Stimulated activated CD4-positive, alpha-beta T cell treated with anti-CD3 and anti-CD28 coated beads, Interleukin-1b, Interleukin-23, amount 100 ng/mL, for 4 hours (primary cell): ENCODE data around the gene PSME3IP1.

Experiments
- DNase-seq, 2 donors: peaks; one replicate each; pipeline ENCODE4 v3.0.0-alpha.2; 2020; ENCODE audit warnings: low read depth in 2 of 2

The PSME3IP1 gene

GRCh38 chr16:57167953-57168352 lies 17.9 kb downstream of the PSME3IP1 start:
- no peak for DNase-seq

- no peak for DNase-seq
Measured at GRCh38 chr16:57167538-57167937, 18.3 kb downstream of the PSME3IP1 start.

- DNase-seq = no peak
Measured at GRCh38 chr16:57166951-57167350, 18.9 kb downstream of the PSME3IP1 start.

DNA sequence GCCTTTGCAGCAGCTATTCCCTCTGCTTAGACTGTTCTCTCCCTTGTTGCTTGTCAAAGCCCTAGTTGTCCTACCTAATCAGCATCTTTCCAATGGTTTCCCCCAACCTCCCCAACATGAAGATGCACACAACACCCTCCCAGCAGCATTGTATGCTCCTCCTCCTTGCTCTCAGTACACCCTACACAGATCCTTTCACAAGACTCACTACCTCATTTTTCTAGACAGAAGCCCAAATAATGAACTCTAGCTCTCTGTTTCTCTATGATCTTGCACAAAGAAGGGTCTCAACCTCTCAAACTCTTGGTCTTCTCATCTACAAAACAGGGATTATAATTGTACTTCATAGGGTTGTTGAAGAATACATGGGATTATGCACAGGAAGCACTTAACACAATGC lies 19.4 kb downstream of the PSME3IP1 start:
- DNase-seq = no peak

DNA sequence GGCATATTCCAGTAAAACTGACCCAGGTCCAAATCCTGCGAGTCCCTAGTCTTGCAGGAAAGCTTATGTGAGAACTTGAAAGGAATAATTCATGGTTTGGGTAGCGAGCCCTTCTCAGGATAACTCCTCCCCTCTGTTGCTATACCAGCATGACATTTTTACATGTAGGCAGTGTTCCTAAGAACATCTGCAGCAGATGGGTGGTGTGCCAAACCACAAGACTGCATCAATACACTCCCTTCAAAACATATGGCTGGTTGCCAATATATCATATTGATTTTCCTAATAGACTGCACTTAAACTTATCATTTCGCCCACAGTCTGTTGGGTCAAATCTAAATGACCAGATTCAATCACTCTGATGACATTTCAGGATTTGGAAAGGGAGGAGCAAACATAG lies 19.9 kb downstream of the PSME3IP1 start:
- DNase-seq = no peak

DNA sequence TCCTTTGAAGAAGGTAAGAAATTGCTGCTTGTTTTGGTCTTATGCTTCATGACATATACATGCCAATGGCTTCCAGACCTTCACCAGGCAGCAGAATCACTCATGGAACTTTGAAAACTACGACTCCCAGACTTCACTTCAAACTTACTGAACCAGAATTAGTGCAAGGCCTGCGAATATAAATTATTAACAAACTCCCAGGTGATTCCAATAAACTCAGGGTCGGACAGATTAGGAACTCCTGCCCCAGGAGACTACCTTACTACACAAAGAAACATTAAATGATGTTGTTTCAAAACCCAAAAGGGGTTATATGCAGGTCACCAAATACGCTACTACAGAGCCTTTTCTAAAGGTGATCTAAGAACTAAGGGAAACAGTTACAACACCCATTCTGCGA lies 20.4 kb downstream of the PSME3IP1 start:
- DNase-seq = no peak

GRCh38 chr16:57163842-57164241 lies 22.0 kb downstream of the PSME3IP1 start:
- DNase-seq = no peak

GRCh38 chr16:57159447-57159846 lies 26.4 kb downstream of the PSME3IP1 start:
- no peak for DNase-seq

DNA sequence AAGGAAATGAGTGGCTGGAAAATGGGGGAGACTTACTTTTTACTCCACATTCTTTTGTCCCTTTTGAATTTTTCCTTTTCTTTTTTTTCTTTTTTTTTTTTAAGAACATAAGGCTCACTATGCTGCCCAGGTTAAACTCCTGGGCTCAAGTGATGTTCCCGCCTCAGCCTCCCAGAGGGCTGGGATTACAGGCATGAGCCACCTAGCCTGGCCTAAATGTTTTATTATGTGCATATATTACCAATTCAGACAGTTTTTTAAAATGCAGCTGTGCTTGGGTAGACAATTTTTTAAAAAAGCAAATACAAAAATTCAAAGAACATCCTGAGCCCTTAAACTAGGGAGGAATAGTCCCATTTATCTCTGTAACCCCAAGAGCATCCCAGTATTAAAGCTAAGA lies 28.3 kb downstream of the PSME3IP1 start:
- DNase-seq = no peak

DNA sequence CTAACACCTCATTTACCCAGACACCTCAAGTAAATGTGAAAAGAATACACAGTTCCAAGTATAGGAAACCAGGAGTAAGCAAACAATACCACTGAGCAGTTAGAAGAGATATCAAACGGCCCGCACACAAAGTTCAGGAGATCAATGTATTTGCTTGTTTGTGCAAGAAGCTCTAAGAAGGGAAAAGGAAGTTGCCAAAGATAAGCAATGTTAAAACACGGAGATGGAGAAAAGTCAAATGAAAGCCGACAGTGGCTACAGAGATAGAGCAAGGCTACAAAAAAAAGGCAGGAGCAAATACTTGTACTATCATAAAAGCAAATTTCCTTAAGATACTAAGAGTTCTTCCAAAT lies 29.5 kb downstream of the PSME3IP1 start:
- DNase-seq = no peak

DNA sequence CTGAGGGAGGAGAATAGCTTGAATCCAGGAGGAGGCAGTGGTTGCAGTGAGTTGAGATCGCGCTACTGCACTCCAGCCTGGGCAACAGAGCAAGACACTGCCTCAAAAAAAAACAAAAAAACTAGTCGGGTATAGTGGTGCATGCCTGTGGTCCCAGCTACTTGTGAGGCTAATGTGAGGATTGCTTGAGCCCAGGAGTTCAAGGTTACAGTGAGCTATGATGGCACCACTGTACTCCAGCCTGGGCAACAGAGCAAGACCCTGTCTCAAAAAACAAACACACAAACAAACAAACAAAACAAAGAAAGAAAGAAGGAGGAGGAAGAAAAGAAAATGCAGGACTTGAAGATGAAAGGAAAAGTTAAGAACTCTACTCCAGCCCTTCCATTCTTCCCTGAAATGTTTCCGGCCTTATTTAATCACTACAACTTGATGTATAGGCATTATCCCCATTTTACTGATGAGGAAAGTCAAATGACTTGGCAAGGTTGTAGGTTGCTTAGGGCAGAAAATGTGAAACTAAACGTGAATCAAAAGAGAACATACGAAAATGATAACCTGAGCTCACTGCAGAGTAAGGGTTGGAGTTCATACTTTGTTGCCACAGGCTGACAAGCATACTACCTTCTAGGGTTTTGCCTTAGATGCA lies 30.0 kb downstream of the PSME3IP1 start:
- DNase-seq = no peak

GRCh38 chr16:57153841-57154240 lies 32.0 kb downstream of the PSME3IP1 start:
- DNase-seq = no peak

DNA sequence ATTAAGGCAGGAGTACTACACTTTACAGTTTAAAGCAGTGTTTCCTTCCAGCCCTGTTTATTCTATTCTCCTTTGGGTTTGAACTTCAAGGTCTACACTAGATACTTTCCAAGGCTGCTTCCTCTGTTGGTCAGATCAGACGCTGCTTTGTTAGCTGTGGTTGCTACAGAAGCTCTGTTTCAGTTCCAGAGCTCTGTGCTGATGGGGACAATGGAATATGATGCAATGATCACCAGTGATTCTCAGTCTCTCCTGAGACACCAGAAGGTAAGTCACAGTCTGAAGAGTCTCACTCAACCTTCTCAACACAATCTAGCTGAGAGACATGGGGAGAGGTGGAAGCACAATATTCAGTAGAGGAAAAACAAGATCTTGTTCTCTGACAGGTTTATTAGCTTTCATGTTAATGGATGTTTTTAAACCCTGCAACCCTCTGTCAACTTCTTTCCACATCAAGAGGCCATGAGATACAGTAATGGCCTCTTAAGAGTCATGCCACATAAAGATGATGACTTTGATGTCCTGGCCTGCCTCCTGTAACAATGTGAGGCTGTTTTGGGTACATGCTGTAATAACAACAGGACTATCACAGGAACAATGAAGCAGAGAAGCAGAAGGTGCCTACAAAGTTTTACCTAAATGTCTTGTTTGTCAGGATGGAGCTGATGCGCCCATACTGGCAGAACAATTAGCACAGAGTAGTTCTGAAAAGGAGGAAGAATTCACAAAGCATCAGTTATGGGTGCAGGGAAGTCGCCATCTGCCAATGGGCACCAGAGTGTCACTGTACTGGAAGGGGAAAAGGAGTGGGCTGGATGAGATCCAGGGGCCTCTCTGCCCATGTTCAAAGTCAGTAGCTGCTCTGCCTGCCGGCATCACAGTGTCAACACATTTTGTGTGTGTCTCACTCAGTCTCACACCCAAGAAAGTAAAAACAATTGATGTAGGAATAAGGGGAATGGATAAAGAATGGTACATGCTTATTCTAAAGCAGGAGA lies 33.4 kb downstream of the PSME3IP1 start:
- DNase-seq = no peak

DNA sequence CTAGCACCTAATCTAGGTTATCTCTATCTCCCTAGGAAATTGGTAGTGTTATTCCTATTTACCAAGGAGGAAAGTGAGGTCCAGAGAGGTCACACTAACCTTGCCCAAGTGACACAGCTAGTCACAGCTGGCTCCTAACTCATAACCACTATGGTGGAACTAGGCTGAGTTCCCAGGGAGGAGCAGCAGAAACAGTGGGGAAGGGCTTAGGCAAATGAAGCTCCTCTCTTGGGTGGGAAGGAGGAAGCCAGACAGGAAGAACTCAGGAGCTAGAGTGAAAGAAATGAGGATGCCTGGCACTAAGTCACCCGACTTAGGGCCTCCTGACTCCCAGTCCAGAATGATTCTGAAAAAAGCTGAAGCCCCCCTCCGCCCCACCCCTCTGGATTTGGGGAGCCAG lies 34.5 kb downstream of the PSME3IP1 start:
- no peak for DNase-seq

DNA sequence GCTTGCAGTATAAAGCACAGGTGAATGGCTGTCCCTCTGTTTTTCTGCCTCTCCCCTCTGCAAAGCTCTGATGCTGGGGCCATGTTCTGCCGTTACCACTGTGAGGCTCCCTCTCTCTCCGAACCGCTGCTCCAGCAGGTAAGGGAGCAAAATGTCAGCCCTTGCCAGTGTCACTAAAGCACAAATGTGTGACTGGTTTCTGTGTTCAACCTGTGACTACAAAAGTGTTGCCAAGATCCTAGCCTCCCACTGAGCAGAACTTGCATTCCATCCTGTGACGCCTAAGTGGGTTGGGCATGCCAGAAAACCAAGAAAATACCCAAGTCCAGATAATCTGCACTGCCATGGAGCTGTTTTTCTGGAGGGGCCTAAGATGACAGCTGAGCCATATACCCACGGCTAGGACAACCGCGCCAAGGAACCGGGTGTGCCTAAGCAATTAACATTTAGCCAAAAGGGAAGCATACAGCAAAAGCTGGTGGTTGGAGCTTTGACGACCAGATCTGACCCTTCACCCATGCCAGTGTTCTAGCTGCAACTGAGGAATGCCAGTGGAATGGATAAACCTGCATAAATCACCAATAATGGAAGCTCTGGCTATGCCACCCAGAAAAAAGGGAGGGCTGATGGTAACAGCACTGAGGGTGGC lies 35.0 kb downstream of the PSME3IP1 start:
- DNase-seq = no peak

GRCh38 chr16:57149391-57149790 lies 36.4 kb downstream of the PSME3IP1 start:
- no peak for DNase-seq

DNA sequence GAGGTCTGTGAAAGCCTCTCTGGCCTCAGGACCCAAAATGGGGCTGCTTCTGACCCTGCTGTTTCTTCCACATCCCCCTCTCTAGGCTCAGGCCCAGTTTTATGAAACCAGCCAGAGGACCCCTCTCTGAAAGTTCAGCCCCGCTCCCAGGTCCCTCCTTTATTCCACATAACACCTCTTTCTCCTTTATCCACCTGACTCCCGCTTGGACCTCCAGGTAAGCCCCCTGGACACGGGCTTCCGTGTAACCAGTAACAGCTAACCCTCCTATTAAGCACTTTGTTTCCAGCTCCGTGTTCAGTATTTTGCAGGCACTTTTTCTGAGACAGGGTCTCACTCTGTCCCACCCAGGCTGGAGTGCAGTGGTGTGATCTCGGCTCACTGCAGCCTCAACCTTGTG lies 37.4 kb downstream of the PSME3IP1 start:
- no peak for DNase-seq

DNA sequence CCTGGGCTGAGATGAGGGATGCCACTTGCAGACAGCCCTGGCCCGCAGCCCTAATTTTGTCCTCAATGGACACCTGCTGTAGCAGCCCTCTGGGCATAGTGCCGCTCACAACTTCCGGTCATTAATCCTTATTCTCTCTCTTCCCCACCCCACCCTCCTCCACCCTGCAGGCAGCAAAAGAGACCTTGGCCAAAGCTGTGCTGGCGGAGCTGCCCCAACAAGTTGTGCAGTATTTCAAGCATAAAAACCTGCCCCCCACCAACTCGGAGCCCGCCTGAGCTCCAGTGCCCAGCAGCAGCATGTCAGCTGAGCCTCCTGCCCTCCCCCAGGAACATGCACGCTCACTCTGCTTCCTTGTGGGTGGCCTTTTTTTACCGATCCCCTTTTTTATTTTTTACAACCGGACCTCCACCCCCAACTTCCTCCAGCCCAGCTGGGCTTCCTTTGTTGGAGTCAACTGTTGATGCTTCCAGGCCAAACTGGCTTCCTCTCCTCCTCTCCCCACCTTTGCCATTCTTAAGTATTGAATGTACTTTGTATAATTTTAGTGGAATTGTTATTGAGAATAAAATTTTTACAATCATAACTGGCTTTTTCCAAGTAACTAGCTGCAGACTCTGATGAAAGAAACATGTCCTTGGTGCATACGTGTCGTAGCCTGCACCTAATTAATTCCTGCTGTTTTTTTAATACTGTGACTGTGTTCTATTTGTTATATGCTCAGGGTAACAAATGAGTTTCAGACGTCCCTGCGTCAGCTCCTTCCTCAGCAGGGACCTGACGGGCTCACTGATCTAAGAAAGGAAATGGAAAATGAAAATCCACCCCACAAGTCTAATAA lies 38.2 kb downstream of the PSME3IP1 start:
- DNase-seq = no peak

DNA sequence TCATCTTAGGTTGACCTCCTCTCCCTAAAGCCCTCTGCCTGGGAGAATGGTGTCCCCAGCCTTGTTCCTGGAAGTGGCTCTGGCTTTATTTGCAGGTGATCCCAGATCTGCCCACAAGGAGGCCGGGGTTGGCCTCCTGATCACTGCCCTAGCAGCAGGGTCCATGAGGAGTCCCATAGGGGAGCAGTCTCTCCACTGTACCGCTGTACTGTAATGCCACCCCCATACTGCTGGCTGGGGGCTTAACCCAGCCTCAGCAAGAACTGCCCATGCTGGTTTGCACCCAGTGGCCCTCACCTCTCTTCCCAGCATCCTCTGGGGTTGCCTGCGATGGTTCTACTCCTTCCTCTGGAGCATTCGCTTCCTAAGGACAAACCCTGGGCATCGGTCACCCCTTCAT lies 39.1 kb downstream of the PSME3IP1 start:
- no peak for DNase-seq

GRCh38 chr16:57146040-57146647 lies 39.7 kb downstream of the PSME3IP1 start:
- no peak for DNase-seq
